HG02588 (cell line): ENCODE measurements around the gene DHRSX.
"Not testable (repeated sequence)": the region's sequence is repeated elsewhere in the genome, so short reads cannot be mapped to it uniquely, and the experiment has no call there.

Experiments
- ATAC-seq: cut with Tn5 transposase; IDR thresholded peaks from one replicate; pipeline ENCODE4 v1.9.1; 2021; ENCODE audit warnings: mild to moderate bottlenecking, moderate library complexity; ENCODE audit not compliant: unreplicated experiment

Gene DHRSX

GRCh38 chrX:2500803-2501558 is at the start of gene DHRSX, which contains the start of gene ZBED1:
Gene DHRSX (minus strand): TSS chrX:2500976. CDS start chrX:2500925, 51 bp downstream.
Gene ZBED1 (minus strand): TSS chrX:2500976. CDS start chrX:2490719, 10,257 bp downstream.
- peak; percentile 55 for ATAC-seq

- no peak for ATAC-seq
Observed at GRCh38 chrX:2549876-2550275, 49.1 kb upstream of the DHRSX start.

GRCh38 chrX:2548711-2549423 is 48.1 kb upstream of the DHRSX start:
- no peak for ATAC-seq

GRCh38 chrX:2547736-2548135 is 47.0 kb upstream of the DHRSX start:
- no peak for ATAC-seq

GRCh38 chrX:2546496-2546895 is 45.7 kb upstream of the DHRSX start:
- ATAC-seq: no peak

- ATAC-seq: no peak
Observed at GRCh38 chrX:2545144-2545543, 44.4 kb upstream of the DHRSX start.

- no peak for ATAC-seq
Observed at GRCh38 chrX:2542826-2543521, 42.2 kb upstream of the DHRSX start.

GRCh38 chrX:2541603-2542002 is 40.8 kb upstream of the DHRSX start:
- ATAC-seq: no peak

GRCh38 chrX:2540426-2540947 is 39.7 kb upstream of the DHRSX start:
- no peak for ATAC-seq

GRCh38 chrX:2539586-2539985 is 38.8 kb upstream of the DHRSX start:
- no peak for ATAC-seq

GRCh38 chrX:2538031-2538757 is 37.4 kb upstream of the DHRSX start:
- ATAC-seq: no peak

GRCh38 chrX:2536974-2537373 is 36.2 kb upstream of the DHRSX start:
- no peak for ATAC-seq

- no peak for ATAC-seq
Observed at GRCh38 chrX:2536141-2536540, 35.4 kb upstream of the DHRSX start.

GRCh38 chrX:2534261-2535021 is 33.7 kb upstream of the DHRSX start:
- not testable (repeated sequence) for ATAC-seq

- ATAC-seq: no peak
Observed at GRCh38 chrX:2533424-2533823, 32.6 kb upstream of the DHRSX start.

GRCh38 chrX:2526390-2526789 is 25.6 kb upstream of the DHRSX start:
- ATAC-seq: no peak

- ATAC-seq: no peak
Observed at GRCh38 chrX:2523911-2524310, 23.1 kb upstream of the DHRSX start.

- ATAC-seq: peak; percentile 34
Observed at GRCh38 chrX:2521927-2522386, 21.2 kb upstream of the DHRSX start.

GRCh38 chrX:2521092-2521926 is 20.5 kb upstream of the DHRSX start:
- peak; percentile 86 for ATAC-seq
